Nephron (organoid): Measurements from ENCODE around the gene APOL1.
"Not testable (repeated sequence)": the region's sequence is repeated elsewhere in the genome, so short reads cannot be mapped to it uniquely, and the experiment has no call there.

Source experiments
- H3K27ac Mint-ChIP-seq, 3 experiments: 2 replicates each; pipeline ENCODE4 v1.8.0; 2020; ENCODE audit warnings: mixed read lengths in 3 of 3, mild to moderate bottlenecking in 2 of 3, moderate library complexity in 1 of 3
- H3K27me3 Mint-ChIP-seq: 2 replicates; pipeline ENCODE4 v1.8.0; 2021; ENCODE audit warnings: low read depth, mild to moderate bottlenecking, moderate library complexity, mixed read lengths
- H3K36me3 Mint-ChIP-seq: 2 replicates; pipeline ENCODE4 v1.8.0; 2020; ENCODE audit warnings: low read depth, mixed read lengths
- H3K4me1 Mint-ChIP-seq: 2 replicates; pipeline ENCODE4 v1.8.0; 2020; ENCODE audit warnings: mixed read lengths
- H3K4me3 Mint-ChIP-seq, 3 experiments: 2 replicates each; pipeline ENCODE4 v1.8.0; 2020; ENCODE audit warnings: mild to moderate bottlenecking in 3 of 3, mixed read lengths in 3 of 3, moderate library complexity in 2 of 3
- H3K9me3 Mint-ChIP-seq: 2 replicates; pipeline ENCODE4 v1.8.0; 2020; ENCODE audit warnings: mixed read lengths
- TF ChIP-seq, protein P1 (sequence below), 3 experiments: fragments of 200-600 bp; sonication (generic); IDR thresholded peaks; one replicate each; pipeline ENCODE4 v1.5.0; 2021; ENCODE audit warnings: antibody characterized with exemption in 3 of 3; ENCODE audit not compliant: unreplicated experiment in 3 of 3

The APOL1 gene

DNA sequence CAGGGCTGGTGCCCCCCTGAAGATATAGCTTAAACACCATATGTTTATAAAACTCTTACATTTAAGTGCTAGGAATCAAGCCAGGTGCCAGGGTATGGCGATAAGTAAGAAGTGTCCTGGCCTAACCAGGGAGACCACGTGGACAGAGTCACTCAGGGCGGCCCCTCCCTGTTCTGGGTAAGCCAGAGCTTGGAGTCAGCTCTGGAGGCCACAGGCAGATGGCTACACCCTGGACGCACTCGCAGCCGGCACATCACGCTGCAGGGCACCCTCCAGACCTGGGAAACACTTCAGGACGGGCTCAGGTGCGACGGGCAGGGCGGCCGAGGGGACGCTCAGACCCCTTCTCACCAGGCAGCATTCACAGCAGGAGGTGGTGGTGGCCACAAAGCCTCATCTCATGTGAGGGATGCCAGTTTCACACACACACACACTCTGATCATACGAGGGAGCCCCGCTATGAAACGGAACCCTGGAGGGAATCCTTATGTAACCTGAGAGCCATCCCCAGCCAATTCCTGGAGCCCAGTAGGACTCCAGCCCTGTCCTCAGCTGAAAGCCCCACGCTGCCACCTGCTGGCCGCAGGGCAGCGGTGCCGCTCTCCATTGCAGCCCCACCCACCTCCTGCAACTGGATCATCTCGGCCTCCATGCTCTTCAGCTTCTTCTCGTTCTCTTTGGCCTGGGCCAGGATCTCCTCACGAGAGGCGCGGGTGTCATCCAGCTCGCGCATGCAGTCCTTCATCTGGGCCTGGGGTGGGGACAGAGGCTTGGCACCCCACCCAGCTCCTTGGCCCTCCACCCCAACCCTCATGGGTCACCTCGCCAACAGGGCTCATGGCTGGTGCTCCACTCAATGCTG, 33.4 kb downstream of the APOL1 start:
- H3K27ac Mint-ChIP-seq: no peak overlapping the region
- H3K27me3 Mint-ChIP-seq: no peaks in the 10 kb centered on the region
- H3K4me3 Mint-ChIP-seq: no peak overlapping the region
- peaks cover 61% of the 10 kb centered on the region for H3K36me3 Mint-ChIP-seq
- no peaks in the 10 kb centered on the region for H3K9me3 Mint-ChIP-seq
- TF ChIP-seq, protein P1, sequence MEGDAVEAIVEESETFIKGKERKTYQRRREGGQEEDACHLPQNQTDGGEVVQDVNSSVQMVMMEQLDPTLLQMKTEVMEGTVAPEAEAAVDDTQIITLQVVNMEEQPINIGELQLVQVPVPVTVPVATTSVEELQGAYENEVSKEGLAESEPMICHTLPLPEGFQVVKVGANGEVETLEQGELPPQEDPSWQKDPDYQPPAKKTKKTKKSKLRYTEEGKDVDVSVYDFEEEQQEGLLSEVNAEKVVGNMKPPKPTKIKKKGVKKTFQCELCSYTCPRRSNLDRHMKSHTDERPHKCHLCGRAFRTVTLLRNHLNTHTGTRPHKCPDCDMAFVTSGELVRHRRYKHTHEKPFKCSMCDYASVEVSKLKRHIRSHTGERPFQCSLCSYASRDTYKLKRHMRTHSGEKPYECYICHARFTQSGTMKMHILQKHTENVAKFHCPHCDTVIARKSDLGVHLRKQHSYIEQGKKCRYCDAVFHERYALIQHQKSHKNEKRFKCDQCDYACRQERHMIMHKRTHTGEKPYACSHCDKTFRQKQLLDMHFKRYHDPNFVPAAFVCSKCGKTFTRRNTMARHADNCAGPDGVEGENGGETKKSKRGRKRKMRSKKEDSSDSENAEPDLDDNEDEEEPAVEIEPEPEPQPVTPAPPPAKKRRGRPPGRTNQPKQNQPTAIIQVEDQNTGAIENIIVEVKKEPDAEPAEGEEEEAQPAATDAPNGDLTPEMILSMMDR (IDR thresholded peaks at IDR 0.05; ENCODE audit: unreplicated experiment in 3 of 3): peak; percentile 87 to 94 (median 94)
- peaks cover 13% of the 10 kb centered on the region for H3K4me1 Mint-ChIP-seq

DNA sequence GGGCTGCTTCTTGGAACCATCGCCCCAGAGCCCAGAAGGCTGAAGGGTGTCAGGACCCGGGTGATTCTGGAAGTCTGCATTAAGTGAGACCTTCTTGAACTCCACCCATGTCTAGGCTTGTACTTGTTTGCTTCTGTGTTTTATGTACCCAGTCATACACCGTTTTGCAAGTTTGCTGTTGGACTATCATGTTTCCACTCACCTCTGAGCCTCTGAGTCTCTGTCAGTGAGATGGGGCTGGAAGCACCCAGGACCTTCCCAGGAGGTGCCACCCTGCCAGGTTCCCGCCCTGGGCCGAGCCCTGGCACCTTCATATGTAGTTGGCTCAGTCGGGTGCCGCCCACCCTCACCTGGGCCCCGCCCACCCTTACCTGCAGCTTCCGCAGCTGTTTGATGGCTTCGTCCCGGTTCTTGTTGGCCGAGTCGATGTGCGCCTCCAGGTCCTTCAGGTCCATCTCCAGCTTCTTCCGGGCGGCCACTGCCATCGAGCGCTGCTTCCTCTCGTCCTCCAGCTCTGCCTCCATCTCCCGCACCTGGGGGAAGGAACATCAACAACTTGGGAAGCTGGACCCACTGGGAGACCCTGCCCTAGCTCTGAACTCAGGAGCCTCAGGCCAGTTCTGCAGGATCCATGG, 35.1 kb downstream of the APOL1 start:
- H3K4me1 Mint-ChIP-seq: peaks cover 8% of the 10 kb centered on the region
- TF ChIP-seq, protein P1 (IDR thresholded peaks at IDR 0.05; ENCODE audit: unreplicated experiment in 3 of 3): no peak
- no peaks in the 10 kb centered on the region for H3K27me3 Mint-ChIP-seq
- peaks cover 71% of the 10 kb centered on the region for H3K36me3 Mint-ChIP-seq
- no peak overlapping the region for H3K4me3 Mint-ChIP-seq
- H3K27ac Mint-ChIP-seq: no peak overlapping the region
- no peaks in the 10 kb centered on the region for H3K9me3 Mint-ChIP-seq

DNA sequence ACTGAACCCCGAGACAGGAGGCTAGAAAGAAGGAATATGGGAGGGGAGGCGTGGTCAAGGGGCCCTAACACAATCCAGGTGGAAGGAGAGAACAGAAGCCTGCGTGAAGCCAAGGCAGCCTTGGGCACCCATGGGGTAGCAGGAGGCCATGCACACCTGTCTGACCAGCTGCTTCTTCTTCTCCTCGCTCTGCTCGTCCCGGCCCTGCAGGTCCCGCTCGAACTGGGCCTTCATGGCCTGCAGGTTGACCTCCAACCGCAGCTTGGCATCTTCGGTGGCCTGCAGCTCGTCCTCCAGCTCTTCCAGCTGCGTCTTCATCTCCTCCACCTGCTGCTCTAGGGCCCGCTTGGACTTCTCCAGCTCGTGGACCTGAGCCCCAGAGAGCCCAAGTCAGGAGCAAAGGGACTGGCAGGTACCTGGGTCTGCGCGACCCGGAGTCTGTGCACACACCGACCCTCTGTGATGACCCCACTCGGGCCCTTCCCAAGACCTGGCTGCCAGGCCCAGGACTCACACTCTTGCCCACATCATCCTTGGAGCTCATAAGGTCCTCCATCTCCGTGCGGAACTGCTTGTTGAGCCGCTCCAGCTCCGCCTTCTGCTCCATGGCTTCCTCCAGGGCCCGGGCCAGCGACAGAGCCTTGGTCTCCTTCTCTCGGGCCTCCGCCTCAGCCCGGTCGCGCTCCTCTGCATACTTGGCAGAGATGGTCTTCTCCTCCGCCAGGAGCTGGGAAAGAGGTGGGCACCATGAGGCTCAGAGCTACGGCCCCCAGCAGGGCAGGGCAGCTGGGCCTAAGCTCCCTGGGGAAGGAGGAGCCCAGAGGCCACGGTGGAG, 35.9 kb downstream of the APOL1 start:
- H3K9me3 Mint-ChIP-seq: no peaks in the 10 kb centered on the region
- no peak overlapping the region for H3K27ac Mint-ChIP-seq
- H3K4me3 Mint-ChIP-seq: no peak overlapping the region
- no peaks in the 10 kb centered on the region for H3K27me3 Mint-ChIP-seq
- H3K36me3 Mint-ChIP-seq: peaks cover 71% of the 10 kb centered on the region
- TF ChIP-seq, protein P1 (IDR thresholded peaks at IDR 0.05; ENCODE audit: unreplicated experiment in 3 of 3): no peak
- H3K4me1 Mint-ChIP-seq: peaks cover 8% of the 10 kb centered on the region

DNA sequence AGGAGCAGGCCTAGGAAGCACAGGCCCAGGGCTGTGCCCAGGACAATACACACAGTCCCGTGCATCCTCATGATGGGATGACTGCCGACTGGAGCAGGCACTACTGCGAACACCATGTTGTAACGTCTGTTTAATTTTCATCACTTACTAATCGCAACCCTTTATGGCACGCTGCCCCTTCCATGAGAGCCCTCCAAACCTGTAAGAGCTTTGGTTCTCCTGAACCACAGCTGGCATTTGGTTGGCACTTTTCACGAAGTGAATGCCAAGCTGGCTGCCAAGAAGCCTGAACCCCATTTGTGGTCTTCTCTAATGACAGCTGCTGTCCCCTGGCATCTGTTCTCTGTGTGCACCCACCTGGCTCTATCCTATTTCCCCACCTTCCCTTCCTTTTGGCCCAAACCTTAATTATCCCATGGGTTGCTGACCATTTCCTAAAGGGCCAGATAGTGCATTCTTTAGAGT, 36.5 kb downstream of the APOL1 start:
- Mint-ChIP-seq H3K36me3 (peaks cover 72% of the 10 kb centered on the region), H3K27me3 (no peaks in the 10 kb centered on the region), H3K4me3 (no peak overlapping the region), H3K27ac (no peak overlapping the region), H3K9me3 (no peaks in the 10 kb centered on the region), H3K4me1 (peaks cover 8% of the 10 kb centered on the region)
- TF ChIP-seq, protein P1 (IDR thresholded peaks at IDR 0.05; ENCODE audit: unreplicated experiment in 3 of 3): no peak

DNA sequence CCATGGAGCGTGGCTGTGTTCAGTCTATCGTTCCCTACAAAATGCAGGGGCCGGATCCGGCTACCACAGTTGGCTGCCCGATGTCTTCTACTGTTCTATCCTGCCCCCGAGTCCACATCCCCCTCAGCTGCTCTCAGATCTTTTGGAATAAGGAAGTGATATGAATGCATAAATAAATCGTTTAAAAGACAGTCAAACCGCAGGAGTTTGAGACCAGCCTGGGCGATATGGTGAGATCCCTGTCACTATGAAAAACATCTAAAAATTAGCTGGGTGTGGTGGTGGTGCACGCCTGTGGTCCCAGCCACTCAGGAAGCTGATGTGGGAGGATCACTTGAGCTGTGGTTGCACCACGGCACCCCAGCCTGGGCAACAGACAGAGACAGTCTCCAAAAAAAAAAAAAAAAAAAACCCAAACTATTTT, 37.0 kb downstream of the APOL1 start:
- not testable (repeated sequence) for H3K4me3 Mint-ChIP-seq, H3K27me3 Mint-ChIP-seq, H3K9me3 Mint-ChIP-seq, H3K27ac Mint-ChIP-seq, H3K4me1 Mint-ChIP-seq
- peaks cover 74% of the 10 kb centered on the region for H3K36me3 Mint-ChIP-seq

DNA sequence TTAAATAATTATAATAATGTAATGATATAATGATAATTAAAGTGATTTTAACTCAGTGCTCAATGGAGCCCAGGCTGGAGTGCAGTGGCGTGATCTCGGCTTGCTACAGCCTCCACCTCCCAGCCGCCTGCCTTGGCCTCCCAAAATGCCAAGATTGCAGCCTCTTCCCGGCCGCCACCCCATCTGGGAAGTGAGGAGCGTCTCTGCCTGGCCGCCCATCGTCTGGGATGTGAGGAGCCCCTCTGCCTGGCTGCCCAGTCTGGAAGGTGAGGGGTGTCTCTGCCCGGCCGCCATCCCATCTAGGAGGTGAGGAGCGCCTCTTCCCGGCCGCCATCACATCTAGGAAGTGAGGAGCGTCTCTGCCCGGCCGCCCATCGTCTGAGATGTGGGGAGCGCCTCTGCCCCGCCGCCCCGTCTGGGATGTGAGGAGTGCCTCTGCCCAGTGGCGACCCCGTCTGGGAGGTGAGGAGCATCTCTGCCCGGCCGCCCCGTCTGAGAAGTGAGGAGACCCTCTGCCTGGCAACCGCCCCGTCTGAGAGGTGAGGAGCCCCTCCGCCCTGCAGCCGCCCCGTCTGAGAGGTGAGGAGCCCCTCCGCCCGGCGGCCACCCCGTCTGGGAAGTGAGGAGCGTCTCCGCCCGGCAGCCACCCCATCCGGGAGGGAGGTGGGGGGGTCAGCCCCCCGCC, 37.6 kb downstream of the APOL1 start:
- H3K36me3 Mint-ChIP-seq: peaks cover 80% of the 10 kb centered on the region
- H3K27ac Mint-ChIP-seq, H3K27me3 Mint-ChIP-seq, H3K9me3 Mint-ChIP-seq, H3K4me1 Mint-ChIP-seq, H3K4me3 Mint-ChIP-seq: not testable (repeated sequence)
